GM18909 (cell line): ENCODE data around the gene AMPD3.

Experiments used
- ATAC-seq: cut with Tn5 transposase; IDR thresholded peaks from one replicate; pipeline ENCODE4 v1.9.1; 2021; ENCODE audit warnings: mild to moderate bottlenecking; ENCODE audit not compliant: unreplicated experiment, poor library complexity

AMPD3 gene

DNA sequence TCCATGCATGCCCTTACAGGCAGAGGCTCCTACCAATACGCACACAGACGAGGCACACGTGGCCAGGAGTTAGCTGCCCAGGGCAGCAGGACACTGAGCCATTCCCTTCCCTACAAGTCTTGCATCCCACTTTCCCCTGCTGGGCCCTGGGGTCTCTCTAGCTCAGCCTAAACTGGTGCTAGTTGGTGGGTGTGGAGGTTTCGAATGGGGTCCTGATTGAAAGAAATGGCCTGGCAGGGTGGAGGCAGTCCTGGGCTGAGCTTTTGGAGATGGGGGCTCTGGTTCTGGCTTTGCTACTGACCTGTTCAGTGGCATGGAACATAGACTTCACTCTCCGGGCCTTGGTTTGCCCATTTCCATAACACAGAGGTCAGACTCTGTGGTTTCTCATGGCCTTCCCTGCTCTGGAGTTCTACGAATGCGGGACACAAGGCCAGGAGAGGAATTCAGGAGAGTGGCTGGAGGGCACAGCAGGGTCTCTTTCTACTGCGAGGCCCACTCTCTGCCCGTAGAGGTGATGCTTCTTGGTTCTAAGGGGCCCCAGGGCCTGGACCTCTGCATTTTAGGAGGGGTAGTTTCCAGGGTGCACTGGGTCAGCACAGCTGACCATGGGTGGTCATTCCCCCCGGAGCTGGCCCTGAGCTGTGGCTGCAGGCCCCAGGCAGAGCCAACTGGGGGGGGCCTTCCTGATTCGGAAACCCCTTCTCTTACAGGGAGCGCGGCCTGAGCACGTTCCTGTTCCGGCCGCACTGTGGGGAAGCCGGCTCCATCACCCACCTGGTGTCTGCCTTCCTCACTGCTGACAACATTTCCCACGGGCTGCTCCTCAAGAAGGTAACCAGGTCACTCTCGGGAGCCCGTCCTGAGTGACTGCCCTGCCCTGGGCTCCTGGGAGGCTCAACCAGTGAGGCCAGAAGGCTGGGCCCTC is 46.0 kb downstream of the AMPD3 start:
- no peak for ATAC-seq

DNA sequence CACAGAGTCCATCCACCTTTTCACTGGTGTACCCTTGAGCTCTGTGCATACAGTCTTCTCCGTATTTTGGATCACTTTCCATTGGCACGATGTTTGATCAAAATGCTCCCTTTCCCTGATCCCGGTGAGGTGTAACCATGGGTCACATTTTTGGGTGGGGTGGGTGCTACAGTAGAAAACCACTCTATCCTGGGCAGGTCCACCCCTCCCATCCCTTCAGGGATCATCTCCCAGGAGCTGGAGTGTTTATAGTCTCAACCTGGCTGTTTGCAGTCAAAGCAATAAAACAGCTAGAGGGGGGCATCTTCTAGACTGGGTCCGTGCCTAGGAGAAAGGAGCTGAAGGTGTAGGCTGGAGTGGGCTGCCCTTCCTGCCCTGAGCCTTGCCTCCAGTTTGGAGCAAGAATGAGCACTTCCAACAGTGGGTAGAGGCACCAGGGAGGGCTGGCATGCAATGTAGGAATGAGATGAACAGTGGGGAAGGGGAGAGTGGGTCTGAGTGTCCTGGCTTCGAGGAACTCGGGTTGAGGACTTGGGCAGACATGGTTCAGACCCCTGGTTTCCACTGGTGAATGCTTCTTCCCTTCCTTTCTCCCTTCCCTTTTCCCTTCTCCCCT is 47.1 kb downstream of the AMPD3 start:
- ATAC-seq: no peak

GRCh38 chr11:10502770-10503169 is 47.7 kb downstream of the AMPD3 start:
- ATAC-seq: no peak

- no peak for ATAC-seq
Observed at GRCh38 chr11:10503221-10503620, 48.2 kb downstream of the AMPD3 start.

GRCh38 chr11:10503777-10504480 is 48.9 kb downstream of the AMPD3 start:
- ATAC-seq: no peak

GRCh38 chr11:10504490-10504889 is 49.4 kb downstream of the AMPD3 start:
- no peak for ATAC-seq

- no peak for ATAC-seq
Observed at GRCh38 chr11:10505278-10506007, 50.4 kb downstream of the AMPD3 start.

- no peak for ATAC-seq
Observed at GRCh38 chr11:10506008-10506370, 50.9 kb downstream of the AMPD3 start.

- ATAC-seq: no peak
Observed at GRCh38 chr11:10511181-10511621, 56.1 kb downstream of the AMPD3 start.

GRCh38 chr11:10514202-10514601 is 59.1 kb downstream of the AMPD3 start:
- ATAC-seq: no peak

- no peak for ATAC-seq
Observed at GRCh38 chr11:10514709-10515108, 59.6 kb downstream of the AMPD3 start.

- ATAC-seq: no peak
Observed at GRCh38 chr11:10515418-10515817, 60.4 kb downstream of the AMPD3 start.

DNA sequence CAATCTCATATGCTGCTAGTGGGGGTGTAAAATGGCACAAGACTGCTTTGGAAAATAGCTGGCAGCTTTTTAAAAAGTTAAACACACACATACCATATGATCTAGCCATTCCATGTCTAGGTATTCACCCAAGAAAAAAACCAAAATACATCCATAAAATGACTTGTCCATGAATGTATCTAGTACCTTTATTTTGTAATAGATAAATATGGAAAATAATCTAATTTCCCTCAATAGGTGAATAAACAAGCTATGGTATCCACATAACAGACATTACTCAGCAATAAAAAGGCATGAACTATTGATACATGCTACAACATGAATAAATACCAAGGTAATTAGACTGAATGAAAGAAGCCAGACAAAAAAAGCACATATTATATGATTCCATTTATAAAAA is 63.1 kb downstream of the AMPD3 start:
- no peak for ATAC-seq

DNA sequence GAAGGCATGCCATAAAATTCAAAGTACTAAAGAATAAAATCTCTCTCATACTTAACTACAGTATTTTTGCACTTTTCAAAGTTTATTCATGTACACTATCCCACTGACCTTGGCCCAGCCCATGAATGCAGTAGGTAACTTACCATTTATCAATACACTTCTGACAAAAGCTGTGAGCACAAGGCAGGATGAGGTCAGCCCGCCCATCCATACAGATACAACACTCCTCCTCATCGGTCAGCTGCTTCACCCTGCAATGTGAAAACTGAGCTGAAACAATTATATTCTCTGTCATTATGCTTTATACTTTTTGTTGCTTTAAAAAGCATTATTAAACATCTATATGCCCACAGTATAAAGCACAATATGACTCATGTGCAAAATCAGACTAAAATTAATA is 63.8 kb downstream of the AMPD3 start:
- no peak for ATAC-seq

DNA sequence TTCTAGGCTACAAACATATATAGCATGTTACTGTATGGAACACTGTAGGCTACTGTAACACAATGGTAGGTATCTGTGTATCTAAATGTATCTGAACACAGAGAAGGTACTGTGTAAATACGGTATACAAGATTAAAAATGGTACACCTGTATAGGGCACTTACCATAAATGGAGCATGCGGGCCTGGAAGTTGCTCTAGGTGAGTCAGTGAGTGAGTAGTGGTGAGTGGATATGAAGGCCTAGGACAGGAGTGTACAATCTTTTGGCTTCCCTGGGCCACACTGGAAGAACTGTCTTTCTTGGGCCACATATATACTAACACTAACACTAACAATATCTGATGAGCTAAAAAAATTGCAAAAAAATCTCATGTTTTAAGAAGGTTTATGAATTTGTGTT is 64.6 kb downstream of the AMPD3 start:
- ATAC-seq: no peak

GRCh38 chr11:10520562-10520961 is 65.5 kb downstream of the AMPD3 start:
- ATAC-seq: no peak

- ATAC-seq: no peak
Observed at GRCh38 chr11:10522276-10522675, 67.2 kb downstream of the AMPD3 start.

GRCh38 chr11:10522921-10523320 is 67.9 kb downstream of the AMPD3 start:
- ATAC-seq: no peak

DNA sequence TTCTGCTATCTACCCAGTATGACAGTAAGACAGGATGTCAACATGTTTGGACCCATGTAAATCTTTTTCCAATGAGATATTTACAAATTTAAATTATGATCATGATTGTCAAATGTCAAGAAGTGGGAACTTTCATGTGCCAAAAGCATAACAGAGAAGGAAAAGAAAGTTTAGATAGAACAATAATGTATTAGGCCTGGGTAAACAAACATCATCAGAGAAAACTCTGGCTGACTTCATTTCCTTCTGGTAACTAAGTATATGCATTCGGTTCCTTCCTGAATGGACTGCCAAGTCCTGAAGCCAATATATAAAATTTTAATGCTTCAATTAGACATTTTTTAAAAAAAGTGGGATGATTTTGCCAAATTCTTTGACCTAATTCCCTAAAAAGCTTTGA is 69.4 kb downstream of the AMPD3 start:
- no peak for ATAC-seq
